Gastroesophageal sphincter (tissue), 3 donors: ENCODE measurements around the gene GOLIM4.

Source experiments
- EP300 ChIP-seq: sonication (generic); formaldehyde crosslinking; IDR thresholded peaks from one replicate; pipeline ENCODE4 v1.6.1; 2017; ENCODE audit warnings: antibody characterized with exemption, mild to moderate bottlenecking
- POLR2AphosphoS5 ChIP-seq: sonication (generic); formaldehyde crosslinking; IDR thresholded peaks from one replicate; pipeline ENCODE4 v1.6.1; 2017; ENCODE audit warnings: antibody characterized with exemption
- TF ChIP-seq, protein P1 (sequence below), 4 experiments: fragments of 200-600 bp in 2 of 4; fragments of 450-650 bp in 2 of 4; sonication (generic) in 1 of 4; IDR thresholded peaks; one replicate each; pipeline ENCODE4 v1.5.1; 2017 to 2019; ENCODE audit warnings: antibody characterized with exemption in 4 of 4, mild to moderate bottlenecking in 2 of 4, moderate library complexity in 2 of 4

DNA sequence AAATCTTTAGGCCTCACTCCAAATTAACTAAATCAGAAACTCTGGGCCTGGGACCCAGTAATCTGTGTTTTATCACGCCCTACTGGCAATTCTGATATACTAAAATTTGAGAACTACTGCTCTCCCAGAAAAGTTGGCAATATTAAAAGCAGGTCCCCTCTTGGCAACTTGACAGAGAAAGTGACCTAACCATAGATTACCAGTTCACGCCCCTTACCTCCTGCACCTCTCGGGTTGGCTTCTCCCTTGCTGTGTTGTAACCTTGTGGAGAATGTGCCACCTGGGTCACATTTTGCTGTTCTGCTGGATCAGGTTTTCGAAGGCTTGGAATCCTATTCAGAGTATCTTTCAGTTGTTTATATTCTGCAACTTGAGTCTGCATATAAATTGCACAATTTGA lies 59.1 kb downstream of the GOLIM4 start:
- TF ChIP-seq, protein P1, sequence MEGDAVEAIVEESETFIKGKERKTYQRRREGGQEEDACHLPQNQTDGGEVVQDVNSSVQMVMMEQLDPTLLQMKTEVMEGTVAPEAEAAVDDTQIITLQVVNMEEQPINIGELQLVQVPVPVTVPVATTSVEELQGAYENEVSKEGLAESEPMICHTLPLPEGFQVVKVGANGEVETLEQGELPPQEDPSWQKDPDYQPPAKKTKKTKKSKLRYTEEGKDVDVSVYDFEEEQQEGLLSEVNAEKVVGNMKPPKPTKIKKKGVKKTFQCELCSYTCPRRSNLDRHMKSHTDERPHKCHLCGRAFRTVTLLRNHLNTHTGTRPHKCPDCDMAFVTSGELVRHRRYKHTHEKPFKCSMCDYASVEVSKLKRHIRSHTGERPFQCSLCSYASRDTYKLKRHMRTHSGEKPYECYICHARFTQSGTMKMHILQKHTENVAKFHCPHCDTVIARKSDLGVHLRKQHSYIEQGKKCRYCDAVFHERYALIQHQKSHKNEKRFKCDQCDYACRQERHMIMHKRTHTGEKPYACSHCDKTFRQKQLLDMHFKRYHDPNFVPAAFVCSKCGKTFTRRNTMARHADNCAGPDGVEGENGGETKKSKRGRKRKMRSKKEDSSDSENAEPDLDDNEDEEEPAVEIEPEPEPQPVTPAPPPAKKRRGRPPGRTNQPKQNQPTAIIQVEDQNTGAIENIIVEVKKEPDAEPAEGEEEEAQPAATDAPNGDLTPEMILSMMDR (IDR thresholded peaks at IDR 0.05), result no peak
- no peak for TF ChIP-seq POLR2AphosphoS5
- TF ChIP-seq EP300, result no peak
